NCI-H146 treated with DMSO at 0.1 percent for 48 hours (cell line): Measurements from ENCODE around the gene IL17RA.

Experiments used
- DNase-seq: peaks from one replicate; lab custom pipeline; 2025; ENCODE audit not compliant: unreplicated experiment; lab: John Stamatoyannopoulos, UW

The IL17RA gene

GRCh38 chr22:17152971-17153370, 68.2 kb downstream of the IL17RA start:
- DNase-seq = no peak

GRCh38 chr22:17155941-17156340, 71.1 kb downstream of the IL17RA start:
- no peak for DNase-seq

- no peak for DNase-seq
Measured at GRCh38 chr22:17157714-17158113, 72.9 kb downstream of the IL17RA start.

- no peak for DNase-seq
Measured at GRCh38 chr22:17158176-17158567, 73.4 kb downstream of the IL17RA start.

GRCh38 chr22:17158568-17159503, 74.0 kb downstream of the IL17RA start, which contains the start of gene HDHD5:
HDHD5 (minus strand) TSS chr22:17159277; CDS start chr22:17159251, 26 bp downstream.
- DNase-seq = peak; percentile 58

- peak; percentile 8 for DNase-seq
Measured at GRCh38 chr22:17159504-17159951, 74.7 kb downstream of the IL17RA start.

GRCh38 chr22:17161991-17162390, 77.2 kb downstream of the IL17RA start:
- no peak for DNase-seq

- DNase-seq = no peak
Measured at GRCh38 chr22:17162731-17163130, 77.9 kb downstream of the IL17RA start.

- no peak for DNase-seq
Measured at GRCh38 chr22:17164392-17165024, 79.7 kb downstream of the IL17RA start.
